22Rv1 (cell line): ENCODE measurements around the gene LMO7.

Source experiments
- H3K27ac ChIP-seq: fragments of 450-650 bp; 2 replicates; pipeline ENCODE4 v1.5.1; 2017
- ZFX ChIP-seq: fragments of 450-650 bp; IDR thresholded peaks from 2 replicates; pipeline ENCODE4 v1.6.1; 2017; ENCODE audit warnings: antibody characterized with exemption, borderline replicate concordance
- TF ChIP-seq, protein P1 (sequence below): fragments of 450-650 bp; IDR thresholded peaks from 2 replicates; pipeline ENCODE4 v1.5.1; 2017; ENCODE audit warnings: mild to moderate bottlenecking

Gene LMO7

DNA sequence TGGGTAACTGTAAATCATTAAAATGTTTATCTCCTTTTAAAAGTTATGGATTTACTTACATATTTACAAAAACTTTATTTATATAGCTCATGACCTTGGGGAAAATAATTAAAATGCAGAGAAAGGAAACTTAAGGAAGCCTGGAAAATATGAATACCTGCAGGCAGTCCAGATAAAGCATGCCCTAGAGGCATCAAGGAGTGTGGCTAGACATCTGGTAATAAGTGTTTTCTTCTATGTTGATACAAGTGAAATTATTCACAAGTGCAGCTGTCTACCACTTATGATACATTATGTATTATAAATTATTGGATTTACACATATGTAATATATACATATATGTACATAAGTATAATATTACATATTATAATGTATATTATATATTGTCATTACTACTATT lies 207.9 kb downstream of the LMO7 start:
- no peak for TF ChIP-seq ZFX
- TF ChIP-seq, protein P1, sequence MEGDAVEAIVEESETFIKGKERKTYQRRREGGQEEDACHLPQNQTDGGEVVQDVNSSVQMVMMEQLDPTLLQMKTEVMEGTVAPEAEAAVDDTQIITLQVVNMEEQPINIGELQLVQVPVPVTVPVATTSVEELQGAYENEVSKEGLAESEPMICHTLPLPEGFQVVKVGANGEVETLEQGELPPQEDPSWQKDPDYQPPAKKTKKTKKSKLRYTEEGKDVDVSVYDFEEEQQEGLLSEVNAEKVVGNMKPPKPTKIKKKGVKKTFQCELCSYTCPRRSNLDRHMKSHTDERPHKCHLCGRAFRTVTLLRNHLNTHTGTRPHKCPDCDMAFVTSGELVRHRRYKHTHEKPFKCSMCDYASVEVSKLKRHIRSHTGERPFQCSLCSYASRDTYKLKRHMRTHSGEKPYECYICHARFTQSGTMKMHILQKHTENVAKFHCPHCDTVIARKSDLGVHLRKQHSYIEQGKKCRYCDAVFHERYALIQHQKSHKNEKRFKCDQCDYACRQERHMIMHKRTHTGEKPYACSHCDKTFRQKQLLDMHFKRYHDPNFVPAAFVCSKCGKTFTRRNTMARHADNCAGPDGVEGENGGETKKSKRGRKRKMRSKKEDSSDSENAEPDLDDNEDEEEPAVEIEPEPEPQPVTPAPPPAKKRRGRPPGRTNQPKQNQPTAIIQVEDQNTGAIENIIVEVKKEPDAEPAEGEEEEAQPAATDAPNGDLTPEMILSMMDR: no peak
- no peak overlapping the region for H3K27ac ChIP-seq

DNA sequence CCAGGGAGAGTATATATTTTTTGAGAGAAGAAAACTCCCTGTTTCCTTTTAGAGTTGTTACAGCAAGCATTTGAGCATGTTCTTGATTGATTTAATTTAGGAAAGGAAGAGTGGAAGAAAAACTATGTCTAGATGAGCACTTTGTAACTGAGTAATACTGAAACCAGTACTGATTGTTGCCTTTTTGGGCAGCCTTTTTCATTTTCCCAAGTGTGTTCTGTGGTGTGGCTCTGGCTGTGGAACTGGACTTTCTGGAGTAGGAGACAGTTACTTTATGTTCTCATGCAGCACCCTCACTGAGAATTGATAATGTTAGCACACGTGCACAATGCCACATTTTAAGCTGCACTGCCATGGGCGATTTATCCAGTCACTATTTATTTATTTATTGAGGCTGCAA lies 211.5 kb downstream of the LMO7 start:
- TF ChIP-seq, protein P1: no peak
- TF ChIP-seq ZFX: no peak
- H3K27ac ChIP-seq: no peak overlapping the region

DNA sequence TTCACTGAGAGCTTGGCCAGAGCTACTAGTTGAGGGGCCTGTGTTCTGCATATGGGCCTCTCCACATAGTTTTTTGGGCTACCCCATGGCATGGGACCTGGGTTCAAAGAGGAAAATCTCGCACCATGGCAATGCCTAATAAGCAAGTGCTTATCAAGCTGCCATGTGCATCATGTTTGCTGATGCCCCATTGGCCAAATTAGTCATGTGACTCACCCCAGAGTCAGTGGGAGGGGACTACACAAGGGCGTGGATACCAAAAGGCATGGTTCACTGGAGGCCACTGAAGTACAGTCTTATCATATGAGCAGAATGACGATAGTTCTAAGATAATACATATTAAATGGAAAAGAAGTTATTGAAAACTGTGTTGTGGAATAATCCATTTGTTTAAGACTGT lies 214.8 kb downstream of the LMO7 start:
- TF ChIP-seq, protein P1: no peak
- TF ChIP-seq ZFX: no peak

DNA sequence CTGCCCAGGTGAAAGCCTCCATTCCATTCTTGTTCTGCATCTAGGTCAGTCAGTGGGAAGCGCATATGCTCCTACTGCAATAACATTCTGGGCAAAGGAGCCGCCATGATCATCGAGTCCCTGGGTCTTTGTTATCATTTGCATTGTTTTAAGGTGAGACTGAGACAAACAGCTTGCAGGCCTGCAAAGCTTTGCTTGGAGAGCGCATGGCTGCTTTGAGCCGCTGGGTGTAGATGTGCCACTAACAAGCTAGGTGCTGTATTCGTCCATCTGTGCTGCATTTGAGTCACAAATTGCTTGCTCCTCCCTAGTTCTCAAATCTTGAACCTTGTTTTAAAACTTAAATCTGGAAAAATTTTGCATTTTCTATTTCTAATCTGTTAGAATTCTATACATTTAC lies 219.1 kb downstream of the LMO7 start:
- no peak overlapping the region for H3K27ac ChIP-seq
- TF ChIP-seq ZFX: no peak
- TF ChIP-seq, protein P1: no peak

More for the DNA sequence above, 214.8 kb downstream of the LMO7 start:
- H3K27ac ChIP-seq: no peak overlapping the region

DNA sequence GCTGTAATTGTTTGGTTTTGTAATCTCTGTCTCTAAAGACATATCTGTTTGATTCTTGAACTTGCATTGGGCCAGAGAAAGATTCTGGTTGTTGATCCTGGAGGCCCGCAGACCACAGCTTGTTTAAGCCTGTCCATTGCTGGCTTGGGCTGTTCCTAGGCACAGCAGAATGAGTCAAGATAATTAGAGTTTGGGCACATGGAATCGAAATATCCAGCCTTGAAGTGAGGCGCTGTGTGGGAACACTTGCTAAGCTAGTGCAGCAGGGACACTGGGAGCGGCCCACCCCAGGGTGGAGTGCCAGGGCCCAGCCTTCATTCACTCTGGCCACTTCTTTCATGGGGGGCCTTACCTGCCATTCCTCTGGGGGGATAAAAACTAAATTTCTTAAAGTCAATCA lies 219.7 kb downstream of the LMO7 start:
- no peak overlapping the region for H3K27ac ChIP-seq
- no peak for TF ChIP-seq ZFX
- TF ChIP-seq, protein P1: no peak

DNA sequence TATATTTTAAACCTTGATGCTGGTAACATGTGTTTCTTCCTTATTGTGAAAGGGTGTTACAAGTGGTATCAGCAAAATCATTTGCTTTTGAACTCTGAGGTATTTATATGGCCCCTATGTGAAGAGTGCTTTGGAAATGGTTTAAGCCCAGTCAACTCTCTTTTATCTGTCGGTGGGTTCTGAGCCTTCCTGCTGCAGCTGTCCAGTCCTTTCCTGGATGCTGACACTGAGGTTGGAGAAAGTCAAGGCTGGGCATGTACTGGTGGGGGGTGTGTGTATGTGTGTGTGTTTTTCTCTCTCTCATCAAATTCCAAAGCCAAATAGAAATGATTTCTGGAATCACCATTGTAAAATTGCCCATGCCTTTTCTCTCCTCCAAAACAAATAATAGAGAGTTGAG lies 221.2 kb downstream of the LMO7 start:
- H3K27ac ChIP-seq: no peak overlapping the region

DNA sequence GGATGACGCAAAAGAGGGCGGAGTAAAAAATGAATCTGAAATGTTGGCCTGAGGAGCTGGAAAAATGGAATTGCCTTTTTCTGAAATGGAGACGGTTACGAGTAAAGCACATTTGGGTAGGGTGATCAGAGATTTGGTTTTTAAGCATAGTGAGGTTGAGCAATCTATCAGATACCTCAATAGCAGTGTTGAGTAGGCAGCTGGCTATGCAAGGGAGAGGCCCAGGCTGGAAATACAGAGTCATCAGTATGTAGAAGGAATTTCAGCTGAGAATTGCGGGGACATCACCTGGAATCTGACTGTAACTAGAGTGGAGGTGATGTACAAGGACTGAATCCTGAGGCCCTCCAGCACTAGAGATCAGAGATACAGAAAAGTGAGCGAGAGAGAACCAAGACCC lies 224.8 kb downstream of the LMO7 start:
- TF ChIP-seq ZFX: no peak
- TF ChIP-seq, protein P1: no peak
- no peak overlapping the region for H3K27ac ChIP-seq

More for the DNA sequence above, 221.2 kb downstream of the LMO7 start:
- TF ChIP-seq, protein P1: no peak

DNA sequence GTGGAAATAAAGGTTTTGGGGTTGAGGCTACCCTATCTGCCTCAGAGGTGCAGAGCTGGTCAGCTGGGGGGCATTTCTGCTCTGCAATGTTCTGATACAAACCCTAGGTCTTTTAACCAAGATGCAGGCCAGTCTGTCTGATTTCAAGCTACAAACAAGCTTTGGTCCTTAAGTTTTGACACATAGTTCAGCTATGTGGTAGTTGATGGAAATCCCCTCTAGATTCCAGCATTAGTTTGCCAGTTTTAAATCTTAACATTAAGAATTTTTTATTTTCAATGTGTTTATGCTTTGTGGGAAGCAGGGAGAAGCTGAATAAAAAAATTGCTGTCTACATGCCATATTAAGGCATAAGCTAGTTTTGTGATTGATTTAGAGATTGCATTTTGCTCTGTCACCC lies 225.7 kb downstream of the LMO7 start:
- TF ChIP-seq ZFX: no peak
- TF ChIP-seq, protein P1: no peak
- H3K27ac ChIP-seq: no peak overlapping the region
